ENCODE data around the gene GPR39. TPM values are rescaled to one million over a fixed set of nuclear protein-coding genes. Genes with fewer than 3 reads are reported as not detected.

The GPR39 gene
- total RNA-seq, 2 experiments from 2014 or later, result not detected

GRCh38 chr2:132567682-132568081, 151.1 kb downstream of the GPR39 start:
- no peak overlapping the region for H3K4me3 Mint-ChIP-seq
- no peak for DNase-seq
- ChIA-PET CTCF (no interaction called here), POLR2A (interaction anchor here (0.6 kb wide), 1 partner anchor 62 kb away, joined by 3 read pairs; no protein-coding TSS in a partner anchor)
- intact Hi-C loops (cut with micrococcal nuclease), result no loop called here
- no peaks in the 10 kb centered on the region for H3K4me1 Mint-ChIP-seq (ENCODE audit: low read depth)
- H3K9me3 Mint-ChIP-seq, result peaks cover 3% of the 10 kb centered on the region
- no peaks in the 10 kb centered on the region for H3K27me3 Mint-ChIP-seq
- H3K27ac Mint-ChIP-seq, result no peak overlapping the region
- no peaks in the 10 kb centered on the region for H3K36me3 Mint-ChIP-seq

DNA sequence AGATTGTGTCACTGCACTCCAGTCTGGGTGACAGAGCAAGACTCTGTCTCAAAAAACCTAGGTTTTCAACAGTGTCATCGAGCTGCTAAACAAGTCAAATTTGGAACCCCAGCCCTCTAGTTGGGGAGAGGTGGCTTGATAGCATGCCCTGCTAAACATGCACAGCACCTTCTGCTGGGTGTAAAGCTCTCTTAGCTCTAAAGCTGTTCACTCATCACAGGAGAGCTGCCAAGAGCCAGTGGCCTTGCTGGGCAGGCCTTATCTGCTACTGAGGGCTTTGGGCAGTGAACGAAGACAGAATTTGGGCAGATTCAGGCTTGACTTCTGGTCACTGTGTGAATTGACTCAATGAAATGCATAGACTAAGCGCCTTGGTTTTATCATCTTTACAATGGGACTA, 152.1 kb downstream of the GPR39 start:
- POLR2A ChIA-PET, result no interaction called here
- Mint-ChIP-seq H3K27ac (no peak overlapping the region), H3K9me3 (peaks cover 3% of the 10 kb centered on the region), H3K27me3 (no peaks in the 10 kb centered on the region), H3K4me1 (ENCODE audit: low read depth) (no peaks in the 10 kb centered on the region), H3K4me3 (no peak overlapping the region), H3K36me3 (no peaks in the 10 kb centered on the region)
- intact Hi-C loops (cut with micrococcal nuclease), result no loop called here
- no peak for DNase-seq
- CTCF ChIA-PET, result no interaction called here

DNA sequence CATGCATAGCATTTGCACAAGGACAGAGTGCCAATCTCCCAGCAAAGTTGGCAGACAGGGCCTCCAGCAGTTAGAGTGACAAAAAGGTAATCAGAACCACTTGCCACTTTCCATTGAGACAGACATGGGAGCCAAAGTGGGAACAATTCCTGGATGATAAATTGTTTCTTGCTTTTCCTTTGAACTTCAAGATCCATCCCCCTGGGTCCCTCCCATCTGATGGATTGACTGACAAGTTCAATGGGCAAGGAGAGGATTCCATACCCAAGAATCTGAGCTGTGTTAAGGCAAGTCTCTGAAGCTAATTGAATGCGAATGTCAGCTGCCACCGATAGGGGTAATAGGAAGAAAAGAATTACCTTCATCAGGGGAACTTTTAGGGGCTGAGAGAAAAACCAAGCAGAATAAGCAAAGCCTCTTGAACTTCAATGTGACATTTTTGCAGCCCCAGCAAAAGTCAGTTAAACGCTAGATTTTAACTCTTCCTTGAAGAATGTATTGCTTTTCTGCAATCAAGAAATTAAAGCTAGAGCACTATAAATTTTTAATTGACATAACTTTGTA, 156.9 kb downstream of the GPR39 start:
- no peaks in the 10 kb centered on the region for H3K9me3 Mint-ChIP-seq
- intact Hi-C loops (cut with micrococcal nuclease), result no loop called here
- no peaks in the 10 kb centered on the region for H3K36me3 Mint-ChIP-seq
- no peaks in the 10 kb centered on the region for H3K27me3 Mint-ChIP-seq
- H3K4me3 Mint-ChIP-seq, result no peak overlapping the region
- no peak for DNase-seq
- ChIA-PET POLR2A (no interaction called here), CTCF (no interaction called here)
- H3K4me1 Mint-ChIP-seq (ENCODE audit: low read depth), result no peaks in the 10 kb centered on the region
- no peak overlapping the region for H3K27ac Mint-ChIP-seq

DNA sequence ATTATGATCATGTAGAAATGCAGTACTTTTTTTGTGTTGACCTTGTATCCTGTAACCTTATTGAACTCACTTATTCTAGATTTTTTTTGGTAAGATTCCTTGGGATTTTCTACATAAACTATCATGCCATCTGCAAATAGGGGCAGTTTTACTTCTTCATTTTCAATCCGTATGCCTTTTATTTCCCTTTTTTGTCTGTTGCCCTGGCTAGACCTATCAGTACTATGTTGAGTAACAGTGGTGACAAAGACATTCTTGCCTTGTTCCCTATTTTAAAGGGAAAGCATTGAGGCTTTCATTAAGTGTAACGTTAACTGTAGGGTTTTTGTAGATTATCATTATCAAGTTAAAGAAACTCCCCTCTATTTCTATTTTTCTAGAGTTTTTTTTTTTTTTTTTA, 161.1 kb downstream of the GPR39 start:
- Mint-ChIP-seq H3K4me1 (ENCODE audit: low read depth) (no peaks in the 10 kb centered on the region), H3K9me3 (no peaks in the 10 kb centered on the region), H3K4me3 (no peak overlapping the region), H3K27ac (no peak overlapping the region), H3K36me3 (no peaks in the 10 kb centered on the region), H3K27me3 (peaks cover 2% of the 10 kb centered on the region)
- ChIA-PET POLR2A (no interaction called here), CTCF (no interaction called here)
- intact Hi-C loops (cut with micrococcal nuclease), result no loop called here
- DNase-seq, result no peak

DNA sequence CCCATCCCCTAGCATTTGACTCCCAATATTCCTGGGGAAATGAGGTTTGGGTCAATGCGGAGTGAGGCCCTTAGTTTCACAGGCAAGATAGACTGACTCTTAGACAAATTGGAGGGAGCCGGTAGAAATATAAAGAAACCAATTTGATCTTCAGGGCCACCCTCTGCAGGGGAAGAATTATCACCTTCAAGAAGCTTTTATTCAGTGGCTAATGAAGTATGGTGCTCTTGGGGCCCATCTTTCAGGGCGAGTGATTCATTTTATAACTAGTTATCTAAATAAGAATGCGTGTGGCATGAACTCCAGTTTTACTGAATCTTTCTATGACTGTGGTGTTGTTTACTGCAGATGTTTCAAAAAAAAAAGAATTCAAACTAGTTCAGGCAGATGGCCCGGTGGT, 165.0 kb downstream of the GPR39 start:
- ChIA-PET CTCF (no interaction called here), POLR2A (no interaction called here)
- DNase-seq, result no peak
- Mint-ChIP-seq H3K36me3 (no peaks in the 10 kb centered on the region), H3K27ac (no peak overlapping the region), H3K4me1 (ENCODE audit: low read depth) (no peaks in the 10 kb centered on the region), H3K9me3 (no peaks in the 10 kb centered on the region), H3K27me3 (peaks cover 2% of the 10 kb centered on the region), H3K4me3 (no peak overlapping the region)
- intact Hi-C loops (cut with micrococcal nuclease), result no loop called here

GRCh38 chr2:132581991-132582738, 165.6 kb downstream of the GPR39 start:
- intact Hi-C loops (cut with micrococcal nuclease), result no loop called here
- DNase-seq, result no peak
- ChIA-PET POLR2A (no interaction called here), CTCF (no interaction called here)
- Mint-ChIP-seq H3K4me3 (no peak overlapping the region), H3K9me3 (no peaks in the 10 kb centered on the region), H3K36me3 (no peaks in the 10 kb centered on the region), H3K27me3 (peaks cover 2% of the 10 kb centered on the region), H3K27ac (no peak overlapping the region), H3K4me1 (ENCODE audit: low read depth) (no peaks in the 10 kb centered on the region)

DNA sequence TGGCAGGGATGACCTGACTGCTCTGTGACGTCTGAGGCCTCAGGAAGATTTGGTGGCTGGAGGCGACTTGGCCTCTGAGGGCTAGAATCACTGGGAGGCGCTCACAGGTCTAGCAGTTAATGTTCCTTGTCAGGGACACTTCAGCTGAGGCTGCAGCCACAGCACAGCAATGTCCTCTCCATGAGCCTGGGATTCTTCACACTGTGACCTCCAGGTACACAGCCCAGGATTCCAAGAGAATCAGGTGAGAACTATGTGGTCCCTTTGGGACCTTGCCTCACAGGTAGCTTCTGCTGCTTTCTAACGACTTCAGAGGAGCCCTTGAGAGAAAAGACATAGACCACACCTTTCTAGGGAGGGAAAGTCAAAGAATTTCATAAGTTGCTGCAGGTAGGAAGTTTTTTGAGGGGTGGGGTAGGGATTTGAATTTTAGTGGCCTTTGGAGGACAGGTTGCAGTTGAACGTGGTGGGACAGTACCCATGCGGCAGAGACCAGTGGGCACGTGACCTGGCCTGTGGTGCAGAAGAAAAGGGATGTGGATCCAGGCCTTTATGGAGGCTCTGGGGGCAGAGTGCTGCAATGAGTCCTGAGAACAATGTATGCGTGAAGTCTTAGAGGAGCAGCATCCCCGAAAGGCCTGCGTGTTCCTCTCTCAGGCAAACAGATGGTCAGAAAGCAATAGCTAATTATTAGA, 167.2 kb downstream of the GPR39 start:
- peaks cover 2% of the 10 kb centered on the region for H3K27me3 Mint-ChIP-seq

GRCh38 chr2:132584976-132585817, 168.6 kb downstream of the GPR39 start:
- H3K36me3 Mint-ChIP-seq, result no peaks in the 10 kb centered on the region
- H3K27me3 Mint-ChIP-seq, result peaks cover 2% of the 10 kb centered on the region
- no peaks in the 10 kb centered on the region for H3K4me1 Mint-ChIP-seq (ENCODE audit: low read depth)
- H3K9me3 Mint-ChIP-seq, result no peaks in the 10 kb centered on the region
- ChIA-PET POLR2A (no interaction called here), CTCF (no interaction called here)
- no peak overlapping the region for H3K27ac Mint-ChIP-seq
- intact Hi-C loops (cut with micrococcal nuclease), result no loop called here
- no peak for DNase-seq
- H3K4me3 Mint-ChIP-seq, result no peak overlapping the region

More for the DNA sequence above, 167.2 kb downstream of the GPR39 start:
- ChIA-PET POLR2A (no interaction called here), CTCF (no interaction called here)
- Mint-ChIP-seq H3K4me1 (ENCODE audit: low read depth) (no peaks in the 10 kb centered on the region), H3K27ac (no peak overlapping the region), H3K4me3 (no peak overlapping the region), H3K9me3 (no peaks in the 10 kb centered on the region), H3K36me3 (no peaks in the 10 kb centered on the region)
- intact Hi-C loops (cut with micrococcal nuclease), result no loop called here
- no peak for DNase-seq

- H3K36me3 Mint-ChIP-seq, result no peaks in the 10 kb centered on the region
- H3K27me3 Mint-ChIP-seq, result peaks cover 2% of the 10 kb centered on the region
- H3K4me3 Mint-ChIP-seq, result no peak overlapping the region
- no peaks in the 10 kb centered on the region for H3K9me3 Mint-ChIP-seq
- CTCF ChIA-PET, result no interaction called here
- no peaks in the 10 kb centered on the region for H3K4me1 Mint-ChIP-seq (ENCODE audit: low read depth)
- H3K27ac Mint-ChIP-seq, result no peak overlapping the region
- POLR2A ChIA-PET, result no interaction called here
- intact Hi-C loops (cut with micrococcal nuclease), result no loop called here
- DNase-seq, result no peak
Measured at GRCh38 chr2:132586101-132586511, 169.5 kb downstream of the GPR39 start.

DNA sequence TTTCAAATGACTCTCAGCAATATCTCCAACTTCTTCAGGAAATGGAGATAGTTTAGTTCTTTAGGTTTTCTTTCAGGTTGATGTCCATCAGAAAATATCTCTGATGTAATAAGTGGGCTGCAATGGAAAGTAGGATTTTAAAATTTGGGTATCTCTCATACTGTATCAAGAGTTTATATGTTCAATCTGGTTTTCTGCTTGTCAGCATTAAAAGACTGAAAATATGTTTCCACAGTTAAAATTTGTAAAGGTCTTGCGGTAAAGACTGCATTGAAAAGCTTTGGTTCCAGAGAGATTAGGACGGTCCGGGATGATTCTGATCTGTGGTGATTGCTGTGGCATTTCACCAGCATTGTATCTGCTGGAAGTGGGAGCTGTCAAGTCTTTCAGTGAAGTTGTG, 170.2 kb downstream of the GPR39 start:
- no peaks in the 10 kb centered on the region for H3K36me3 Mint-ChIP-seq
- CTCF ChIA-PET, result no interaction called here
- H3K27me3 Mint-ChIP-seq, result peaks cover 2% of the 10 kb centered on the region
- H3K27ac Mint-ChIP-seq, result no peak overlapping the region
- no peaks in the 10 kb centered on the region for H3K9me3 Mint-ChIP-seq
- DNase-seq, result no peak
- H3K4me1 Mint-ChIP-seq (ENCODE audit: low read depth), result no peaks in the 10 kb centered on the region
- H3K4me3 Mint-ChIP-seq, result no peak overlapping the region
- intact Hi-C loops (cut with micrococcal nuclease), result no loop called here
- POLR2A ChIA-PET, result no interaction called here

DNA sequence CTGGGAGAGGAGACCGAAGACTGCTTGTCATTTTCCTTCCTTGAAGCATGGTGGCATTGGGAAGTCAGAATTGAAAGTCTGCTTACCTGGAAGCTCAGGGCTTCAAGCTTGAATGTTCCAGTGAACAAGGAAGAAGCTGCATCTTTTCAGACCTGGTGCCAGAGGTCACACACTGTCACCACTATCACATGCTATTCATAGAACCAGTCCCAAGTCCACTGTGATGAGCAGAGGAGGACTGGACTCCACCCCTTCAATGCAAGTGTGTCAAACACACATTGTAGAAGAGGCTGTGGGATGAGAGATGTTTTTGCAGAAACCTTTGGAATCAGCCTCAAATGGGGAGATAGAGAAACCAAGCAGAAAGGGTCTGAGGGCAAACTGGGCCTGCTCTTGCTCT, 172.0 kb downstream of the GPR39 start:
- Mint-ChIP-seq H3K9me3 (no peaks in the 10 kb centered on the region), H3K27me3 (no peaks in the 10 kb centered on the region), H3K27ac (no peak overlapping the region), H3K4me1 (ENCODE audit: low read depth) (no peaks in the 10 kb centered on the region), H3K36me3 (no peaks in the 10 kb centered on the region), H3K4me3 (no peak overlapping the region)
- DNase-seq, result no peak
- intact Hi-C loops (cut with micrococcal nuclease), result no loop called here
- ChIA-PET CTCF (no interaction called here), POLR2A (no interaction called here)

GRCh38 chr2:132589111-132589830, 172.7 kb downstream of the GPR39 start:
- H3K36me3 Mint-ChIP-seq, result no peaks in the 10 kb centered on the region
- ChIA-PET POLR2A (no interaction called here), CTCF (no interaction called here)
- intact Hi-C loops (cut with micrococcal nuclease), result no loop called here
- H3K9me3 Mint-ChIP-seq, result no peaks in the 10 kb centered on the region
- no peak for DNase-seq
- no peak overlapping the region for H3K27ac Mint-ChIP-seq
- no peak overlapping the region for H3K4me3 Mint-ChIP-seq
- H3K4me1 Mint-ChIP-seq (ENCODE audit: low read depth), result no peaks in the 10 kb centered on the region
- H3K27me3 Mint-ChIP-seq, result no peaks in the 10 kb centered on the region

All from activated CD4-positive, alpha-beta memory T cell treated with anti-CD3 and anti-CD28 coated beads for 36 hours (primary cell).